Activated naive CD8-positive, alpha-beta T cell treated with anti-CD3 and anti-CD28 coated beads, Interleukin-2, amount 50 U/mL, for 16 hours (primary cell): ENCODE results near the gene APBA2.

Experiments used
- DNase-seq: peaks from one replicate; pipeline ENCODE4 v3.0.0-alpha.2; 2020; ENCODE audit warnings: low read depth, low spot score

APBA2 gene

GRCh38 chr15:29086001-29086400, 200.2 kb downstream of the APBA2 start:
- no peak for DNase-seq

GRCh38 chr15:29086891-29087290, 201.1 kb downstream of the APBA2 start:
- no peak for DNase-seq

DNA sequence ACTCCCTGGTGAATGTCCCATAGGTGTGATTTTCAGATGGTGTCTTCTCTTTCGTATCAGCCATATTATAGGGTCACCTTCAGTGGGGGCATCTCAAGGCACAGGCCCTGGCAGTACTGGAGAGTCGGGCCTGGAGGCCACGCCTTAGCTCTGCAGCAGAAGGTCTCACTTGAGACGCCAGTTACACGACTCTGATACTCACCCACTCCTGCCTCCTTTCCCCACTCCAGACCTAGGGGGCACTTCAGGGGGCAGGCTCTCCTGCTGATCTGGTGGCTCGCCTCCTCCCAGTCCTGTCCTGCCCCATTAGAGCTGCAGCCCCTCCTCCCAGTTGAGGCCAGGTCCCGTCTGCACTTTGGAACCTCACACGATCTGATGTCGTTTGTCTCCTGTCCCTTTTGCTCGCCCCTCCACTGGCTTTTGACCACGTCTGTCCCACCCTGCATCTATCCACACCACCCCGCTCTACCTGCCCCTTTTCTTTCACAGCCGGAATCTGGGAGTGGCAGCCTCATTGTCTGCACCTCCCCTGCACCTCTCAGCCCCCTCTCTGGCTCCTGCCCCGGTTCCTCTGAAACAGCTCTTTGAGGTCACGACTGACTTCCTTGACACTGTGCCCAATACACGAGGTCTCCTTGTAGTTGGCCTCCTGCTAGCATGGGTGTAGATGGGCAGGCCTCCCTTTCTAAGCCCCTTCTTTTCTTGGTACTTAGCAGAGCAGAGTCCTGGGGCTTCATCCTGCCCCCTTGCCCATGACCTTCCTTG, 201.9 kb downstream of the APBA2 start:
- DNase-seq, result no peak

GRCh38 chr15:29088666-29089065, 202.9 kb downstream of the APBA2 start:
- no peak for DNase-seq

DNA sequence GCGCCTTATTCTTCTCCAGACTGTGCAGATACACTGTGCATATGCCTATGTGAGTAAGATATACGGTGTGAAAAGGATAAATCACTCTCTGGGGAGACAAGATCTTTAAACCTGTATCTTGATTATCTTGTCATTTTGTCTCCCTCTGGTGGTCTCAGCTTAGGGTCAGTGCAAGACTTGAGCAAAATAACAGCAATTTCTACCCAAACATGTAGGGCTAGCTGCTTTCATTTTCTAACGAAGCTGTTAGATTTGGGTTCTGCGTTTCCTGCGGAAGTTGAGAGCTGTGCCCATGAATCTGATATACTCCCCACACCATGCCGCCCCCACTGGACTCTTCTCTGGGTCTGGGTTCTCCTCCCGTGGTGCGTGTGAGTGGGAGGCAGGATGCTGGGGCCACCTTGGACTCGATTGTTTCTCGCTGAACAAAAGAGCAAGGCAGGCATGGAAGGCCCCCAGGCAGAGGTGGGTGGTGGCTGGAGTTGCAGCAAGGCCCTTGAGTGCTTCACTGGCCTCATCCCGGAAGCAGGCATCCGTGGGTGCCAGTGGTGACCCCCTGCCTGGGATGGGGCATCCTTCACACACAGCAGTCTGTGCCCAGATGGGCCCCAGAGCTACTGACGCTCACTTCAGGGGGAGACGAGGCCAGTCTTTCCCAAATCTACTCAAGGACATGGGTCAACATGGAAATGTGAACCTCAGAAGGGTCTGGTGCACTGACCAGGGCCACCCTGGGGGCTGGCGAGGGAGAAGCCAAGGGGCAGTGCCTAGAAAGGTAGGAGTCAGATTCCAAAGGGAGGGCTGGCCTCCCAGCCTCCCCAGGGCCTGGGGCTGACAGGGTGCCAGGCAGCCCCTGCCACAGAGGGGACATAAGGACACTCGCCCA, 204.2 kb downstream of the APBA2 start:
- no peak for DNase-seq

DNA sequence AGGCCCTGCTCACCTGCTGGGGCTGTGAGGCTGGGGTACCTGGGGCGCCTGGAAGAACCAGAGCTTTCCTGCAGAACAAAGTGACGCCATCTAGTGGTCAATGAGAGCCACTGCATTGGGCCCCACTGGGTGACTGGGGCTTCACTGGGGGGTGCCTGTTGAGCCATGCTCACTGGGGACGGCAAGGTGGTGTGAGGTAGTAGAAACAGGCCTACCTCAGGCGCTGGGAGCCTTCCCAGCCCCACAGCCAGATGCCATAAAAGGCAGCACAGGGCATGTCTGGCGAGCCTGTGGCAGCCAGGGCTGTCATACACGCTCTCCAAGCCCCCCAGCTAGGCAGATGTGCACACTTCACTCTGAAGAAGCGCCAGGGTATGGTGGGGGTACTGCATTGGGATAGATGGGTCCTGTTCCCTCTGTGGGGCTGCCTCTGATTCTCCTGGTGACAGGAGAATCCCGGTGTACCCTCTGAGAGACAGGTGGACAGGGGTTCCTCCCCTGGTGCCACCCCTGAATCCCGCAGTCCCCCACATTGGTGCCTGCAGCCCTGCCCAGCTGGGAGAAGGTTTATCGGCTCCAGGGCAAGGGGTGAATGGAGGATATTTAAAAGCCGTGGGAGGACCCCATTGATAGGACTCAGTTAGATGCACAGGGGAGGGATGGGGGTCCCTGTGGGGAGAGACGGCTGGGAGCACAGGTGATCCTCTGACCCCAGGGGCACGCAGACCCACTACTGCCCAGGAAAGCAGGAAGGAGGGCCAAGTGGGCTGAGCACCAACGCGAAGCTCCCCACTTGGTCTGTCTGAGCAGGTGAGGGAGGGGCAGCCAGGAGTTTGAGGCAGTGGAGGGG, 205.1 kb downstream of the APBA2 start:
- peak; percentile 25 for DNase-seq

GRCh38 chr15:29091666-29092065, 205.9 kb downstream of the APBA2 start:
- DNase-seq, result no peak

GRCh38 chr15:29092376-29093064, 206.7 kb downstream of the APBA2 start:
- DNase-seq, result no peak

- DNase-seq, result no peak
Measured at GRCh38 chr15:29093065-29093435, 207.3 kb downstream of the APBA2 start.

- DNase-seq, result no peak
Measured at GRCh38 chr15:29093696-29094343, 208.0 kb downstream of the APBA2 start.

GRCh38 chr15:29094711-29095110, 208.9 kb downstream of the APBA2 start:
- no peak for DNase-seq

- DNase-seq, result no peak
Measured at GRCh38 chr15:29095746-29096145, 210.0 kb downstream of the APBA2 start.

DNA sequence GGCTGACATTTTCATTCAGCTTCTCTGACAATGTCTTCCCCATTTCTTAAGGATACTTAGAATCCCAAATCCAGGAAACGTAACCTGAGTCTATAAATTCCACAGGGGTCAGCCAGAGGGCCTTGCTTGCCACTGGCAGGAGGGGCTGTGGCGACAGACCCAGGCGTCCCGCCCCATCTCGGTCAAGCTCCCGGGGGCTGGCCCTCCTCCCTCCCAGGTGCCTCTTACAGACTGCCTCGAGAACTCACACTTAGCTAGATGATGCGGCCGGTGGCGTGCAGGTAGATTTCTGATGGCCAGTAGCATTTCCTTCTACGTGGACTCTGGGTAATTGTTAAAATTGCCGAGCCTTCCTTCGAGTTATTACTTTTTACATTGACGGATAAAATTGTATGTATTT, 211.4 kb downstream of the APBA2 start:
- DNase-seq, result no peak

DNA sequence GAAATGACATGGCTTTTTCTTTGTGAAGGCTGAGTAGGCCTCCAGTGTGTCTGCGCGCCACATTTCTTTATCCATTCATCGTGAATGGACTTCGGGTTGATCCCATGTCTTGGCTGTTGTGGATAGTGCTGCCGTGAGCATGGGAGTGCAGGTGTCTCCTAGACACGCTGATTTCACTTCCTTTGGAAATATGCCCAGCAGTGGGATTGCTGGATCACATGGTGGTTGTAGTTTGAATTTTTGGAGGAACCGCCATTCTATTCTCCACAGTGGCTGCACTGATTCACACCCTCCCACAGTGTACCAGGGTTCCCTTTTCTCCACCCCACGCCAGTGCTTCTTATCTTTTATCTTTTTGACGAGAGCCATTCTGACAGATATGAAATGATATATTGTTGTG, 212.2 kb downstream of the APBA2 start:
- no peak for DNase-seq

- DNase-seq, result no peak
Measured at GRCh38 chr15:29098652-29099051, 212.9 kb downstream of the APBA2 start.

DNA sequence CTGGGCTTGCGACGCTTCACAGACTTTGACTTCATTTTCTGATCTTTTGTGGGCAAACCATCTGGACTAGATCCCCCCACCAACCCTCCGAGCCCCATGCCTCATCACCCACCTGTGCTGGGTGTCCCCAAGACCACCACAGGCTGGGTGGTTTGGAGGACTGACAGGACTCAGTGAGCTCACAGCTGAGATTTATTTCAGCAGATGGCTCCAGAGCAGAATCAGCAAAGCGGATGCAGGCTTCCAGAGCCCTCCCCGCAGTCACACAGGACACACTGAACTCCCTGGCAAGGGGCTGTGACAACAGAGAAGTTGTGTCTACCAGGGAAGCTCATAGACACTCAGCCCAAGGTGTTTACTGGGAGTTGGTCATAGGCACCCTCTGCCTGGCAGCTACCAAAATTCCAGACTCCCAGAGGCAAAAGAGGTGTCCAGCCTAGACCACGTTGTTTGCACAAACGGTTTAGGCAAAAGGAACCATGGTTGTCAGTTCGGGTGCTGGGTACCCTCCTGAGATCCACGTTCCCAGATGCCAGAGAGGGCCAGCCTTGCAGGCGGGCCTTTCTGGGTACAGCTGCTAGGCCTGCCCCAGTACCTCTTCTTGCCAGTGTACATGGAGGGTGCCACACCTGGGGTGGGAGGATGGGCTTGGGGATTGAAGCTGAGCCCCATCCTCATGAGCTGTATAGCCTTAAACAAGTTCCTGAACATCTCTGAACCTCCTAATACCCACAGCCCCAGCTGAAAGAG, 213.5 kb downstream of the APBA2 start:
- DNase-seq, result no peak

- DNase-seq, result no peak
Measured at GRCh38 chr15:29100486-29101000, 214.8 kb downstream of the APBA2 start.

GRCh38 chr15:29101491-29101890, 215.7 kb downstream of the APBA2 start:
- no peak for DNase-seq

DNA sequence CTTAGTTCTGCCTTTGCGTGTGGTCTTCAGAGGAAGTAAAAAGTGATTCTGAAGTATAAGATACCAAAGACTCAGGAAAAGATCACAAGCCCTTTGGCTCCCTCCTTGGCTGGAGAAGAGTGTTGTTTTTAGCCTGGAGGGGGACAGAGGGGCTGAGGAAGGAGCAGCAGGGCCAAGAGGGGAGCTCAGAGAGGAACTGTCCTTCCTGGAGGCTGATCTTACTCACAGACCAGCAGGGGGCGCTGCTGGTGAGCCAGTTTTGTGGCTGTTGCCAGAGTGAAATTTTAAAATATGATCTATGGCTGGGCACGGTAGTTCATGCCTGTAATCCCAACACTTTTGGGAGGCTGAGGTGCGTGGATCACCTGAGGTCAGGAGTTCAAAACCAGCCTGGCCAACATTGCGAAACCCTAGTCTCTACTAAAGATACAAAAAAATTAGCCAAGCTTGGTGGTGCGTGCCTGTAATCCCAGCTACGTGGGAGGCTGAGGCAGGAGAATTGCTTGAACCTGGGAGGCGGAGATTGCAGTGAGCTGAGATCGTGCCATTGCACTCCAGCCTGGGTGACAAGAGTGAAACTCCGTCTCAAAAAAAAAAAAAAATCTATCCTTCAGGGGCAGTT, 216.5 kb downstream of the APBA2 start:
- peak; percentile 32 for DNase-seq
